ENCODE data around the gene DNAAF2. TPM values are rescaled to one million over a fixed set of nuclear protein-coding genes. Genes with fewer than 3 reads are reported as not detected.

The DNAAF2 gene
- total and polyA plus RNA-seq, 4 donors, result 4.2 to 8.2 (median 5.3) TPM

DNA sequence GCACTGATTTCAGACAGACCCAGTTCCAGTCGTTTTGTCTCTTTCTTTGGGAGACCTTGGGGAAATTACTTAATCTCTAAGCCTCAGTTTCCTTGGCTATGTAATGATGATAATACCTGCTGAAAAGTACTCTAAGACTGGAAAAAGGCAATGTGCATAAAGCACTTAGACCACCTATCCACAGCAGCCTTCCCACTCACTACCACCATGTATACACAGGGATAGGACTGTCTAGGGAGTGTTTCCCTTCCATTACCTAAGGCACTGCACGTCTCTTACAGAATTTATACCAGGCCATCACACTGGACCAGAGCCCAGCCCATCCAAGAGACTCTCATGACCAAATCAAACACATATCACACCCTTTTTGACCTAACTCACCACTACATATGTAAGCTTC, 55.2 kb downstream of the DNAAF2 start:
- Histone ChIP-seq H3K9ac (ENCODE audit: low read depth in 1 of 2, low read length in 2 of 2) (no peak overlapping the region), H3K4me1 (ENCODE audit: control insufficient read depth in 4 of 4, insufficient read depth in 4 of 4, low read length in 3 of 4) (peaks cover 3 to 16% (median 6%) of the 10 kb centered on the region in 4 donors), H3K4me3 (ENCODE audit: low read depth in 1 of 3, low read length in 3 of 3) (no peak overlapping the region), H3K27ac (ENCODE audit: low read depth in 1 of 2, low read length in 2 of 2) (no peak overlapping the region), H3K27me3 (ENCODE audit: control insufficient read depth in 4 of 4, insufficient read depth in 4 of 4, low read length in 3 of 4) (no peaks in the 10 kb centered on the region), H3K9me3 (ENCODE audit: control insufficient read depth in 4 of 4, low read length in 3 of 4) (no peaks in the 10 kb centered on the region), H3K36me3 (ENCODE audit: control insufficient read depth in 4 of 4, insufficient read depth in 3 of 4, low read depth in 1 of 4, low read length in 3 of 4) (peaks cover 3 to 31% (median 26%) of the 10 kb centered on the region in 4 donors)
- WGBS, result 92% methylated on average over 2 of the region's 2 CpGs
- DNase-seq (ENCODE audit: low spot score), result no peak
- TF ChIP-seq, protein P1, sequence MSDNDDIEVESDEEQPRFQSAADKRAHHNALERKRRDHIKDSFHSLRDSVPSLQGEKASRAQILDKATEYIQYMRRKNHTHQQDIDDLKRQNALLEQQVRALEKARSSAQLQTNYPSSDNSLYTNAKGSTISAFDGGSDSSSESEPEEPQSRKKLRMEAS (IDR thresholded peaks at IDR 0.05), result no peak
- no peak for TF ChIP-seq HNF4A (conservative IDR thresholded peaks at IDR 0.05)
- TF ChIP-seq NR2F2 (IDR thresholded peaks at IDR 0.05), result no peak
- no peak for TF ChIP-seq RAD21 (IDR thresholded peaks at IDR 0.05)
- TF ChIP-seq, protein P2, sequence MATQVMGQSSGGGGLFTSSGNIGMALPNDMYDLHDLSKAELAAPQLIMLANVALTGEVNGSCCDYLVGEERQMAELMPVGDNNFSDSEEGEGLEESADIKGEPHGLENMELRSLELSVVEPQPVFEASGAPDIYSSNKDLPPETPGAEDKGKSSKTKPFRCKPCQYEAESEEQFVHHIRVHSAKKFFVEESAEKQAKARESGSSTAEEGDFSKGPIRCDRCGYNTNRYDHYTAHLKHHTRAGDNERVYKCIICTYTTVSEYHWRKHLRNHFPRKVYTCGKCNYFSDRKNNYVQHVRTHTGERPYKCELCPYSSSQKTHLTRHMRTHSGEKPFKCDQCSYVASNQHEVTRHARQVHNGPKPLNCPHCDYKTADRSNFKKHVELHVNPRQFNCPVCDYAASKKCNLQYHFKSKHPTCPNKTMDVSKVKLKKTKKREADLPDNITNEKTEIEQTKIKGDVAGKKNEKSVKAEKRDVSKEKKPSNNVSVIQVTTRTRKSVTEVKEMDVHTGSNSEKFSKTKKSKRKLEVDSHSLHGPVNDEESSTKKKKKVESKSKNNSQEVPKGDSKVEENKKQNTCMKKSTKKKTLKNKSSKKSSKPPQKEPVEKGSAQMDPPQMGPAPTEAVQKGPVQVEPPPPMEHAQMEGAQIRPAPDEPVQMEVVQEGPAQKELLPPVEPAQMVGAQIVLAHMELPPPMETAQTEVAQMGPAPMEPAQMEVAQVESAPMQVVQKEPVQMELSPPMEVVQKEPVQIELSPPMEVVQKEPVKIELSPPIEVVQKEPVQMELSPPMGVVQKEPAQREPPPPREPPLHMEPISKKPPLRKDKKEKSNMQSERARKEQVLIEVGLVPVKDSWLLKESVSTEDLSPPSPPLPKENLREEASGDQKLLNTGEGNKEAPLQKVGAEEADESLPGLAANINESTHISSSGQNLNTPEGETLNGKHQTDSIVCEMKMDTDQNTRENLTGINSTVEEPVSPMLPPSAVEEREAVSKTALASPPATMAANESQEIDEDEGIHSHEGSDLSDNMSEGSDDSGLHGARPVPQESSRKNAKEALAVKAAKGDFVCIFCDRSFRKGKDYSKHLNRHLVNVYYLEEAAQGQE (IDR thresholded peaks at IDR 0.05), result no peak
- no peak for TF ChIP-seq FOXA1 (IDR thresholded peaks at IDR 0.05)
- no peak for TF ChIP-seq SP1 (IDR thresholded peaks at IDR 0.05)
- TF ChIP-seq, protein P3, sequence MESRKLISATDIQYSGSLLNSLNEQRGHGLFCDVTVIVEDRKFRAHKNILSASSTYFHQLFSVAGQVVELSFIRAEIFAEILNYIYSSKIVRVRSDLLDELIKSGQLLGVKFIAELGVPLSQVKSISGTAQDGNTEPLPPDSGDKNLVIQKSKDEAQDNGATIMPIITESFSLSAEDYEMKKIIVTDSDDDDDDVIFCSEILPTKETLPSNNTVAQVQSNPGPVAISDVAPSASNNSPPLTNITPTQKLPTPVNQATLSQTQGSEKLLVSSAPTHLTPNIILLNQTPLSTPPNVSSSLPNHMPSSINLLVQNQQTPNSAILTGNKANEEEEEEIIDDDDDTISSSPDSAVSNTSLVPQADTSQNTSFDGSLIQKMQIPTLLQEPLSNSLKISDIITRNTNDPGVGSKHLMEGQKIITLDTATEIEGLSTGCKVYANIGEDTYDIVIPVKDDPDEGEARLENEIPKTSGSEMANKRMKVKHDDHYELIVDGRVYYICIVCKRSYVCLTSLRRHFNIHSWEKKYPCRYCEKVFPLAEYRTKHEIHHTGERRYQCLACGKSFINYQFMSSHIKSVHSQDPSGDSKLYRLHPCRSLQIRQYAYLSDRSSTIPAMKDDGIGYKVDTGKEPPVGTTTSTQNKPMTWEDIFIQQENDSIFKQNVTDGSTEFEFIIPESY (IDR thresholded peaks at IDR 0.05), result no peak
- no peak for TF ChIP-seq YY1 (IDR thresholded peaks at IDR 0.05)
- TF ChIP-seq FOXA2 (IDR thresholded peaks at IDR 0.05), result no peak
- no peak for TF ChIP-seq EGR1 (IDR thresholded peaks at IDR 0.05; ENCODE audit: low read depth in 2 of 2)
- TF ChIP-seq RXRA (IDR thresholded peaks at IDR 0.05), result no peak
- TF ChIP-seq HNF4G (IDR thresholded peaks at IDR 0.05), result no peak

DNA sequence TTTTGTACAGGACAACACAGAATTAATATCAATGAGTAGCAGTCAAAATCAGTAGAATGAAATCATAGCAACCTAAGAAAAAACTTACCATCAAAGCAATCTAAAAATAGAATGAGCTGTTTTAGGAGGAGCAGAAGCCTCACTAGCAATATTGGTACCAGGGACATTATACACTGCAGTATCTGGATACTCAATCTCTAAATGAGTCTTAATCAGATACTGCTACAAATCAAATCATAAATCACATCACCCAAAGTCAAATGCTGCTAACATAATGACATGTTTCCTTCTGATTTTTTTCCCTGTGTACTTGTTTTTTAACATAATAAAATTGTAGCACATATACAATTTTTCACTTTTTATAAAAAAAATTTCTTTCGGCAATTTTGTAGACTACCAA, 56.9 kb downstream of the DNAAF2 start:
- DNase-seq (ENCODE audit: low spot score), result no peak
- Histone ChIP-seq H3K9ac (ENCODE audit: low read depth in 1 of 2, low read length in 2 of 2) (no peak overlapping the region), H3K9me3 (ENCODE audit: control insufficient read depth in 4 of 4, low read length in 3 of 4) (no peaks in the 10 kb centered on the region), H3K4me3 (ENCODE audit: low read depth in 1 of 3, low read length in 3 of 3) (no peak overlapping the region), H3K36me3 (ENCODE audit: control insufficient read depth in 4 of 4, insufficient read depth in 3 of 4, low read depth in 1 of 4, low read length in 3 of 4) (peaks cover under 1 to 22% (median 17%) of the 10 kb centered on the region in 4 donors), H3K4me1 (ENCODE audit: control insufficient read depth in 4 of 4, insufficient read depth in 4 of 4, low read length in 3 of 4) (peaks cover 0 to 9% (median under 1%) of the 10 kb centered on the region in 4 donors), H3K27ac (ENCODE audit: low read depth in 1 of 2, low read length in 2 of 2) (no peak overlapping the region), H3K27me3 (ENCODE audit: control insufficient read depth in 4 of 4, insufficient read depth in 4 of 4, low read length in 3 of 4) (no peaks in the 10 kb centered on the region)
- WGBS, result 98% methylated on average over 1 of the region's 1 CpG
- TF ChIP-seq YY1 (IDR thresholded peaks at IDR 0.05) (no peak), HNF4A (conservative IDR thresholded peaks at IDR 0.05) (no peak)
- TF ChIP-seq, protein P1 (IDR thresholded peaks at IDR 0.05), result no peak

Small RNAs within 50 kb of the gene (small RNA-seq; reads per million reads assigned to genes)
- gene AL139099.3 (not detected), gene AL139099.4 (not detected), gene RF00019 (not detected), gene RNU6ATAC30P (not detected)

Other genes starting within 250 kb of the DNAAF2 start
- gene RPS29, start 48.9 kb downstream of the DNAAF2 start, total RNA-seq, result 1,000 to 10,000 TPM in 1 of 2 donors, 100 to 1,000 TPM in 1; 606 to 1,739 TPM
- 1,000 to 10,000 TPM in 1 of 2 donors, 100 to 1,000 TPM in 1; 584 to 1,071 TPM for gene RPS29, start 48.9 kb downstream of the DNAAF2 start, polyA plus RNA-seq
- 10 to 100 TPM in 1 of 2 donors, 1 to 10 TPM in 1; 3.8 to 23.2 TPM for gene LRR1, start 36.3 kb downstream of the DNAAF2 start, total RNA-seq
- 1 to 10 TPM; 3.7 to 4.4 TPM for gene LRR1, start 36.3 kb downstream of the DNAAF2 start, polyA plus RNA-seq
- gene RPL36AL, start 14.6 kb downstream of the DNAAF2 start, total RNA-seq, result 100 to 1,000 TPM; 110 to 115 TPM
- 100 to 1,000 TPM; 181 to 268 TPM for gene RPL36AL, start 14.6 kb downstream of the DNAAF2 start, polyA plus RNA-seq
- 10 to 100 TPM; 31.5 to 44.0 TPM for gene MGAT2, start 14.4 kb downstream of the DNAAF2 start, total RNA-seq
- gene MGAT2, start 14.4 kb downstream of the DNAAF2 start, polyA plus RNA-seq, result 10 to 100 TPM; 10.5 to 26.0 TPM
- gene POLE2, start 53.0 kb upstream of the DNAAF2 start, total RNA-seq, result 10 to 100 TPM in 1 of 2 donors, 1 to 10 TPM in 1; 1.7 to 16.5 TPM
- gene POLE2, start 53.0 kb upstream of the DNAAF2 start, polyA plus RNA-seq, result 1 to 10 TPM; 1.3 to 1.7 TPM
- gene KLHDC1, start 57.9 kb upstream of the DNAAF2 start, total RNA-seq, result 1 to 10 TPM; 1.9 to 4.1 TPM
- gene KLHDC1, start 57.9 kb upstream of the DNAAF2 start, polyA plus RNA-seq, result 1 to 10 TPM in 1 of 2 donors, under 1 TPM in 1; 0.36 to 3.2 TPM
- 10 to 100 TPM; 88.9 to 89.0 TPM for gene KLHDC2, start 132.9 kb upstream of the DNAAF2 start, total RNA-seq
- gene KLHDC2, start 132.9 kb upstream of the DNAAF2 start, polyA plus RNA-seq, result 10 to 100 TPM; 41.1 to 99.0 TPM
- 10 to 100 TPM; 31.5 to 37.2 TPM for gene NEMF, start 217.5 kb upstream of the DNAAF2 start, total RNA-seq
- gene NEMF, start 217.5 kb upstream of the DNAAF2 start, polyA plus RNA-seq, result 10 to 100 TPM in 1 of 2 donors, 1 to 10 TPM in 1; 7.9 to 30.8 TPM

Data from liver (tissue), 10 donors.